ENCODE data around the gene IL1RAP. TPM values are rescaled to one million over a fixed set of nuclear protein-coding genes. Genes with fewer than 3 reads are reported as not detected.
A peak's percentile ranks its signal among the peaks of the same experiment; 100 is the strongest.
"Not testable (repeated sequence)": the region's sequence is repeated elsewhere in the genome, so short reads cannot be mapped to it uniquely, and the experiment has no call there.

IL1RAP gene
- total RNA-seq, 1 donor from 2014 or later, result 15.0 TPM

- H3K27me3 Mint-ChIP-seq (ENCODE audit: low read depth), result peaks cover 9% of the 10 kb centered on the region
- H3K4me3 Mint-ChIP-seq, result peak overlapping the region; percentile 82
- no peak for TF ChIP-seq CTCF (IDR thresholded peaks at IDR 0.05; ENCODE audit: unreplicated experiment)
- DNase-seq (ENCODE audit: low spot score in 2 of 2, unreplicated experiment in 2 of 2), result no peak
- no peak overlapping the region for H3K27ac Mint-ChIP-seq
- no peaks in the 10 kb centered on the region for H3K36me3 Mint-ChIP-seq
- H3K4me1 Mint-ChIP-seq, result peaks cover 7% of the 10 kb centered on the region
- H3K9me3 Mint-ChIP-seq, result no peaks in the 10 kb centered on the region
These were observed 1.2 kb upstream of the IL1RAP start for GRCh38 chr3:190512666-190513065.

- peaks cover 7% of the 10 kb centered on the region for H3K4me1 Mint-ChIP-seq
- peak overlapping the region; percentile 45 for H3K27ac Mint-ChIP-seq
- peak in 1 of 2 experiments; percentile 43 for DNase-seq (ENCODE audit: low spot score in 2 of 2, unreplicated experiment in 2 of 2)
- no peak for TF ChIP-seq CTCF (IDR thresholded peaks at IDR 0.05; ENCODE audit: unreplicated experiment)
- H3K4me3 Mint-ChIP-seq, result peak overlapping the region; percentile 82
- H3K27me3 Mint-ChIP-seq (ENCODE audit: low read depth), result peaks cover 9% of the 10 kb centered on the region
- H3K9me3 Mint-ChIP-seq, result no peaks in the 10 kb centered on the region
- H3K36me3 Mint-ChIP-seq, result no peaks in the 10 kb centered on the region
These were observed 698 bp downstream of the IL1RAP start for GRCh38 chr3:190514413-190515153.

- TF ChIP-seq CTCF (IDR thresholded peaks at IDR 0.05; ENCODE audit: unreplicated experiment), result no peak
- peak overlapping the region; percentile 7 for H3K4me3 Mint-ChIP-seq
- H3K27me3 Mint-ChIP-seq (ENCODE audit: low read depth), result peaks cover 9% of the 10 kb centered on the region
- peaks cover 7% of the 10 kb centered on the region for H3K4me1 Mint-ChIP-seq
- DNase-seq (ENCODE audit: low spot score in 2 of 2, unreplicated experiment in 2 of 2), result no peak
- H3K9me3 Mint-ChIP-seq, result no peaks in the 10 kb centered on the region
- H3K36me3 Mint-ChIP-seq, result no peaks in the 10 kb centered on the region
- H3K27ac Mint-ChIP-seq, result no peak overlapping the region
These were observed 2.5 kb downstream of the IL1RAP start for GRCh38 chr3:190516416-190516815.

- H3K4me3 Mint-ChIP-seq, result no peak overlapping the region
- DNase-seq (ENCODE audit: low spot score in 2 of 2, unreplicated experiment in 2 of 2), result no peak
- H3K27ac Mint-ChIP-seq, result no peak overlapping the region
- no peaks in the 10 kb centered on the region for H3K36me3 Mint-ChIP-seq
- no peak for TF ChIP-seq CTCF (IDR thresholded peaks at IDR 0.05; ENCODE audit: unreplicated experiment)
- H3K4me1 Mint-ChIP-seq, result peaks cover 7% of the 10 kb centered on the region
- H3K27me3 Mint-ChIP-seq (ENCODE audit: low read depth), result peaks cover 9% of the 10 kb centered on the region
- no peaks in the 10 kb centered on the region for H3K9me3 Mint-ChIP-seq
These were observed 3.8 kb downstream of the IL1RAP start for GRCh38 chr3:190517687-190518086.

GRCh38 chr3:190518531-190518930 is 4.6 kb downstream of the IL1RAP start:
- not testable (repeated sequence) for H3K36me3 Mint-ChIP-seq; DNase-seq (ENCODE audit: low spot score in 2 of 2, unreplicated experiment in 2 of 2); H3K4me1 Mint-ChIP-seq; H3K27me3 Mint-ChIP-seq (ENCODE audit: low read depth); H3K27ac Mint-ChIP-seq; H3K4me3 Mint-ChIP-seq; H3K9me3 Mint-ChIP-seq

- peaks cover 6% of the 10 kb centered on the region for H3K27me3 Mint-ChIP-seq (ENCODE audit: low read depth)
- no peak overlapping the region for H3K27ac Mint-ChIP-seq
- peaks cover 3% of the 10 kb centered on the region for H3K4me1 Mint-ChIP-seq
- H3K36me3 Mint-ChIP-seq, result no peaks in the 10 kb centered on the region
- H3K4me3 Mint-ChIP-seq, result no peak overlapping the region
- DNase-seq (ENCODE audit: low spot score in 2 of 2, unreplicated experiment in 2 of 2), result no peak
- TF ChIP-seq CTCF (IDR thresholded peaks at IDR 0.05; ENCODE audit: unreplicated experiment), result no peak
- H3K9me3 Mint-ChIP-seq, result no peaks in the 10 kb centered on the region
These were observed 6.0 kb downstream of the IL1RAP start for GRCh38 chr3:190519886-190520285.

Measured in mesothelial cell of epicardium (in vitro differentiated cells).